HG03064 (cell line): ENCODE measurements around the gene SLC37A1.

Experiments used
- ATAC-seq: cut with Tn5 transposase; IDR thresholded peaks from one replicate; pipeline ENCODE4 v1.9.1; 2021; ENCODE audit warnings: low read depth; ENCODE audit not compliant: unreplicated experiment

The SLC37A1 gene

DNA sequence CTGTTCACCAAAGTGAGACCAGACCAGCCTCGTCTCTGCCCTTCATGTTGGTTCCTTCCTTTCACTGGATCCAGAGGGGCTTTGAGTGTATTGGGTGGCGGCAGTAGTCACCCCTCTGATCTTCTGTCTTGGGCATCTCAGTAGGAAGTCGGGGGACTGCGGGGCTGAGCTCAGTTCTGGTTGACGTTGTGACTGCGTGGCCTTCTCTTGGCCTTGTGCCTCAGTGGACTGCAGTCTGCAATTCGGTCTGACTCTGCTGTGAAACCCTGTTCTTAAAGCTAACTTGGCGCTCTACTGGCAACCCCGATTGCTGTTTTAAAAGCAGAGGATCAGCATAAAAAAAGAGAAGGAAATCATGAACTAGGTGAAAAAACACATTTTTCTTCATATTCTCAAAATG lies 56.7 kb downstream of the SLC37A1 start:
- ATAC-seq: no peak

- ATAC-seq: no peak
These were observed 57.3 kb downstream of the SLC37A1 start for GRCh38 chr21:42570841-42571387.

GRCh38 chr21:42571391-42572150 lies 57.9 kb downstream of the SLC37A1 start:
- no peak for ATAC-seq

DNA sequence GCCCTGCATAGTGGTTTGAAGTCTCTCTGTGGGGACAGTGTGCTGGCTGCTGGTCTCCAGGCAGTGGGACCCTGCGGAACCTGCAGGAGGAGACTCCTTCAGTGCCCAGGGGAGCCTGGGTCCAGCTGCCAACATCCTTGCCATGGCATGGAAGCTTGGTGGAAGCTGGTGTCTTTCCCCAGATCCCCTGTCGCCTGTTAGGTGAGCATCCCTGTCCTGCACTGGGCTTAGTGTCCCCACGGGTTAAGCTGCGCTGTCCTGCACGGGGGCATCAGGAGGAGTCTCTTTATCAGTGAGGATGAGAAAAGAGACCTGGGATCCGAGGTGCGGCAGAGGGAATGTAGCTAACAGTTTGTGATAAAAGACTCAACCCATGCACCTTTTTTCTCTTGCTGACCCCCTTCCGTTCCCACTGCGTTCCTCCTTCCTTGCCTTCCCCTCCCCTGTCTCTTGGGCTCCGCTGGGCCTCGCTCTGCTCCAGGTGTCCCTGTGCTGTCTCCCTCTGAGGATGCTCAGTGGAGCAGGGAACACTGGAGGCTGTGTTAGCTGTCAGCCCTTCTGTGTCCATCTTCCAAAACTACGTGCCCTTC lies 59.3 kb downstream of the SLC37A1 start:
- ATAC-seq: no peak

DNA sequence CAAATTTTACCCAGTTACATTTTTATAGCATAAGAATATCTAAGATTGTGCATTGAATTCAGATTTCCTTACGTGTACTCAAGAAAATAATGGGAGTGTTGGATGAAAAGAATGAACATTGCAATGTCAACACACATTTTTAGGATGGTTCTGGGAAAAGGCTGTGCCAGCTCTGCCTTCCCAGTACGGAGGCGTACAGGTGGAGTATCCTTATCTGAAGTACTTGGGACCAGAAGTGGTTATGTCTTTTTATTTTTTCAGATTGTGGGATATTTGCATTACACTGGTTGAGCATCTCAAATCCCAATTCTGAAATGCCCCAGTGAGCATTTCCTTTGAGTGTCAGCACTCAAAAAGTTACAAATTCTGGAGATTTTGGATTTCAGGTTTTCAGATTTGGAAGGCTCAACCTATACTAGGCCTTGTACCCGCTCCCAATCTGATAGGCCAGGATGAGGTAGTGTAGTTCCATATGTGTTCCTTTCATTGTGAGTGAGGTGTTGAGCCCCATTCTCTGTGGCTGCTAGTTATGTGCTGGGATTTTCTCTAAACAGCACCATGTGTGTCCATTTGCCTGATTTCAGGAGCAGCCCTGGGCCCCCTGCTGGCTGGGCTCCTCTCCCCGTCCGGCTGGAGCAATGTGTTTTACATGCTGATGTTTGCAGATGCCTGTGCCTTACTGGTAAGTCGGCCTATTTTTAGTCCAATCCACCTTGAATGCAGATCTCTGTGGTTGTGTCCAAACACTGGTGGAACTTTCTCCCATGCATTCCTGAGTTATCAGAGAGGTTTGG lies 60.8 kb downstream of the SLC37A1 start:
- no peak for ATAC-seq

- ATAC-seq: no peak
These were observed 61.5 kb downstream of the SLC37A1 start for GRCh38 chr21:42575111-42575510.

GRCh38 chr21:42576639-42577038 lies 63.0 kb downstream of the SLC37A1 start:
- ATAC-seq: no peak

DNA sequence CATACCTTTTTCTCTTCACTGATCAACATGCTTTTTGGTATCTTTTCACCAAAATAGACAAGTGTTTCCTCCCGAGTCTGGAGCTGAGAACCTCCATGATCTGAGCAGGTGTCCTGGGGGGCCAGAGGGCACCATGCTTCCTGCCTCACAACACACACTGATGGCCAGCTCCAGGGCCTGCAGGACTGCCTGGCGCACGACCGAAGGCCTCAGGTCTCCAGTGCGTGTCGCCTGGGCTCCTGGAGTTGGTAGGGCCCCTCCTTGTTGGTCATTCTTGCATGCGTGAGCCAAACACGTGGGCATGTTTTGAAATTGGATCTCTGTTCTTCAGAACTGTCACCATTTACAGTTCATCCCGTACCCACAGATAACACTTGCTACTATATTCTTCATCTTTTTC lies 64.4 kb downstream of the SLC37A1 start:
- ATAC-seq: no peak

- ATAC-seq: no peak
These were observed 65.2 kb downstream of the SLC37A1 start for GRCh38 chr21:42578761-42579415.

- ATAC-seq: no peak
These were observed 65.9 kb downstream of the SLC37A1 start for GRCh38 chr21:42579456-42580075.

DNA sequence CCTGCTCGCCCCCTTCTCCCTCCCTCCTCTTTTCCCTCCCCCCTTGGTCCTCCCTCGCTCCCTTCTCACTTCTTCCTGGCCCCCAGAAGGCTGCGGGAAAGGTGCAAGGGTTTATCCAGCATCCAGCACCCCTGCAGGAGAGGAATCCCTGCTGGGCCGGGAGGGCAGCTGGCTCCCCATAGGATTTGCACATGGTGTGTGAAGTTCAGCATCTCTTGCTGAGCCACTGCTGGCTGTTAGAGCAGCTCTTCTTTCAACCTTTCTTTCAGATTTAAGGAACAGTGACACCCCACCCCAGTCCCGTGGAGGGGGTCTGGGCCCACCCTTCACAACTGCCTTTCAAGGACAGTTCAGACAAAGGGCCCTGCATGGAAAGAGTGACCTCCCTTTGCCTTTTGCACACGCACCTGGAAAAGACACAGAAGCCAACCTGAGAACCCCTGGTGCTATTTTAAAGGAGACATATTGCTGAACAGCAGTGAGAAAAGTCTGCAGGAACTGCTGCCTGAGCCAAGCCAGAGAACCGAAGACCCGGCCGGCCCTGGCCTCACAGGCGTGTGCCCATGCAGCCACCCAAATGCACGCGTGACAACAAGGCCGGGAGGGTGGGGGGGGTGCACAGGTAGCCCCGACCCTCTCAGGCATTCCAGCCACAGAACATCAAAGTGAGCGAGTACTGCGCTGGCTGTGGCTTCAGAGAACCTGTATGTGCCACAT lies 66.6 kb downstream of the SLC37A1 start:
- ATAC-seq: no peak

- ATAC-seq: no peak
These were observed 67.2 kb downstream of the SLC37A1 start for GRCh38 chr21:42580793-42581321.

GRCh38 chr21:42581336-42581992 lies 67.8 kb downstream of the SLC37A1 start:
- no peak for ATAC-seq

DNA sequence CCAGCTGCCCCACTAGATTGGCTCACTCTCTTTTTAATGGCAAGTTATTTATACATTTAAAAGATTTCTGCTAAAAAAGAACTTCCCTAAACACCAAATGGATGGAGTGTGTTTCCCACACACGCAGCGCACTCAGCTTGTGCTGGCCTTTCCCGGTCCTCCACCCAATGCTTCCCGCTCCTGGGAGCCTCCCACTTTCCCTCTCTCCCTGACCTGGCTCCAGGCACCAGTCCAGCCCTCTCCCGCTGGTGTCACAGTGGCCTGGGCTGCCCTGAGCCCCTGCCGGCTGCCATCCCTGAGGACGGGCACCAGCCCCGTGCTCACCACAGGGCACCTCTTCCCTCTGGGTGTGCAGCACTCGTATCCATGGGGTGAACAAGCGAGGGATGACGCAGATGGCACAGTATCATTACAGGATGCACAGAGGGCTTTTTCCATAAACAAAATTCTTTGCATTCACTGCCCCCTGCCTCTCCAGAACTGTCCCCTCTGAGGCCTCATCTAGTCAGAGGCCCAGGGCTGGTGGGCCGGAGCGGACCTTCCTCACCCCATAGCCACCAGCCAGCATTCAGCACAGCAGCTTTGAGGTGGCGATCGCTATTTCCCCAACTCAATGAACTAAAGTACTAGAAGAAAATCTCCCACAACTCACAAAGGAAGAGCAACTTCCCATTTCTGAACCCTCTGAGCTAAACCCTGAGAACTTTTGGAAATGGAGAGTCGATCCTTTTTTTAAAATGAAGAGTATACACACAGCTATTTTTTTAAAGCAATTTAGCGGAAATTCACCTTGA lies 68.5 kb downstream of the SLC37A1 start:
- no peak for ATAC-seq

DNA sequence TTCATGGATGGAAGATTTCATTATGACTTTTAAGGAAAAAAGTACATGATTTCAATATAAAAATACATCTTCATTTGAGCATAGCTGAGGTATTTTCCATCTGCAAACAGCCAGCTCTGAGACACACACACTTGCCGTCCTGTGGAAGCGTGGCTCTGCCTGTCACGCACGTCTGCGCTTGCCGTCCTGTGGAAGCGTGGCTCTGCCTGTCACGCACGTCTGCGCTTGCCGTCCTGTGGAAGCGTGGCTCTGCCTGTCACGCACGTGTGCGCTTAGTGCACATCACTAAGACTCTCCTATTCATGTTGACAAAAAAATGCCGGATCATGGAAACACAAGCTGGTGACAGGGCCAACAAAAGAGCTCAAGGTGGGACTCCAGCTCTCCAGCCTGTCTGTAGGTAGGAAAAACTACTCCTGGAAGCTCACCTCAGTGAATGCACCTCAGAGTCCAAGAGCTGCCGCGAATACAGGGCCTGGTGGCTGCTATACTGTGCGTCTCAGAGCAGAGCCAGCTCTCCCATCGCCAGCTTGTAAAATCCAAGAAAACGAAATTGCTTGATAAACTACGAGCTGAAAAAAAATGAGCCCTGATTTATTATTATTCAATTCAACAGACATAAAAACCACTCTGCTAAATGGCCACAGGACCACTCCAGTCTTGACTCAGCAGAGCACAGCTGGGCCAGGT lies 69.3 kb downstream of the SLC37A1 start:
- ATAC-seq: no peak

GRCh38 chr21:42583477-42584295 lies 70.0 kb downstream of the SLC37A1 start:
- ATAC-seq: no peak

DNA sequence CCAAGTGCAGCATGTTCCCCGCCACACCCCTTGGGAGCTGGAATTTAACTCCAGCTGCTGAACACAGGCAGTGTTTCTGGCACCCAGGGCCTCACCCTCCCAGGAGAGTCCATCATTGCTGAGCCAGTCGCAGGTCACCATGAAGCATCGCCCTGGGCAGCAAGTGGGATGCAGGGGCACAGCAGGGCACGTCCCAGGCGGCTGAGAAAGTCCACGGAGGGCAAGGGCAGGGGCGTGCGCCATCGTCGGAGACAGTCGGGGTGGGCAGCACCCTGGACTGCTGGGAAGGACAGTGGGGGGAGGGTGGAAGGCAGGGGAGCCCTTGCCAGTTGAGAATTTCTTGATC lies 70.6 kb downstream of the SLC37A1 start:
- ATAC-seq: no peak
